GM12864 (cell line): ENCODE results near the gene KIAA0825.

Source experiments
- DNase-seq: peaks from one replicate; pipeline ENCODE4 v3.0.0-alpha.2; 2011; ENCODE audit warnings: low read depth
- H3K4me3 ChIP-seq: 2 replicates; pipeline ENCODE4 v1.5.1; 2011; ENCODE audit warnings: mild to moderate bottlenecking, low read depth, low read length, control low read depth
- TF ChIP-seq, protein P1 (sequence below): IDR thresholded peaks from 2 replicates; pipeline ENCODE4 v1.5.1; 2011; ENCODE audit warnings: low read depth, mild to moderate bottlenecking, moderate library complexity, low read length, control low read depth, inconsistent platforms; ENCODE audit errors: missing control alignments

Gene KIAA0825

GRCh38 chr5:94538260-94538659 is 80.1 kb downstream of the KIAA0825 start:
- DNase-seq: no peak
- TF ChIP-seq, protein P1, sequence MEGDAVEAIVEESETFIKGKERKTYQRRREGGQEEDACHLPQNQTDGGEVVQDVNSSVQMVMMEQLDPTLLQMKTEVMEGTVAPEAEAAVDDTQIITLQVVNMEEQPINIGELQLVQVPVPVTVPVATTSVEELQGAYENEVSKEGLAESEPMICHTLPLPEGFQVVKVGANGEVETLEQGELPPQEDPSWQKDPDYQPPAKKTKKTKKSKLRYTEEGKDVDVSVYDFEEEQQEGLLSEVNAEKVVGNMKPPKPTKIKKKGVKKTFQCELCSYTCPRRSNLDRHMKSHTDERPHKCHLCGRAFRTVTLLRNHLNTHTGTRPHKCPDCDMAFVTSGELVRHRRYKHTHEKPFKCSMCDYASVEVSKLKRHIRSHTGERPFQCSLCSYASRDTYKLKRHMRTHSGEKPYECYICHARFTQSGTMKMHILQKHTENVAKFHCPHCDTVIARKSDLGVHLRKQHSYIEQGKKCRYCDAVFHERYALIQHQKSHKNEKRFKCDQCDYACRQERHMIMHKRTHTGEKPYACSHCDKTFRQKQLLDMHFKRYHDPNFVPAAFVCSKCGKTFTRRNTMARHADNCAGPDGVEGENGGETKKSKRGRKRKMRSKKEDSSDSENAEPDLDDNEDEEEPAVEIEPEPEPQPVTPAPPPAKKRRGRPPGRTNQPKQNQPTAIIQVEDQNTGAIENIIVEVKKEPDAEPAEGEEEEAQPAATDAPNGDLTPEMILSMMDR: no peak
- H3K4me3 ChIP-seq: no peak overlapping the region

DNA sequence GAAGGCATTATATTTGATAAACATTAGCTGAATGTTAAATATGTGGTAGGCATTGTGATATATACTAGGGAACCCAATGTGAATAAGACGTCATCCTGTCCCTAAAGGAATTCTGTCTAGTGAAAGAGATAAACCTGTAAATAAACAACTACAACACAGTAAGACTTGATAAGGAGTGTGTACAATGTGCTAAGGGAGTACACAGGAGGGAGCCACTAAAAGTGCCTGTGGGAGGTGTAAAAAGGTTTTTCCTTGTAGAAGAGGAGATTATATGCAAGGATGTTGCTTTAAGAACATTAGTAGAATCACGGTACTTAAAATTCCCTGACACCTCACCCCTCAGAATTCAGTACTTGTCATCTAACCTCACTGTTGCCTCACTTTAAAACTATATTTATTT is 91.7 kb downstream of the KIAA0825 start:
- no peak for DNase-seq
- TF ChIP-seq, protein P1: no peak
- no peak overlapping the region for H3K4me3 ChIP-seq

DNA sequence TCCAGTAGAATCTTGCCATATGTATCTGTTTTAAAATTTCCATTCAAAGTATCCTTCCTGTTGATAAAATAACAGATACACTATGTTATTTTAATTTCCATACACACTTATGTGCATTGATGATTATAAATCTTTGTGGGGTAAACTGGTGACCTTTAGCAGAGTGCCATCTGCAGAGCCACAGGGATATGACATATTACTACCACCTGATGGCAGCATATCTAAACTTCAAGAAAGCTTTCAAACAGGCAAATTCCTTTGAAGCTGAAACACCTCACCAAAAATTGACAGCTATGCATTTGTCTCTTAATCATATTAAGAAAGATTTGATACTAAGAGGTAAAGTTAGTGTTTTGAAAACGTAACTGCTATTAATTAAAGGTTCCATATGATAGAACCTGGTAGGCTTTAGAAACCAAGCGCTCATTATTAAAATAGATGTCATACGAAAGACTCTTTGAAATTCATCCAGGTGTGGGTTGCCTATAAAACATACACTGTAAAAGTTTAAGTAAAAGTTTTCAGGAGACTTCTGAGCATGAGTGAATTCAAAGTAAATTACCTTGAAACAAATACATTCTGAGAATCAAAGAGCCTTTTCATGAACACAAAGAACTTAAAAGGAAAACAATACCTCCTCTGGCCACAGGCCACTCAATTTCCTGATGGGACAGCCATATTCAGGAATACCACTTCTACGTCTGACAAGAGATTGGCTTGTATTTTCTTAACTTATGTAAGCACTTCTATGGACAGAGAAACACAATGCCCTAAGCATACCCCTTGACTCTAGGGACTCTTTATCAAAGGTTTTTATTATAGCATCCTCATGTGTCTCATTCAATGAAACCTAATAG is 93.3 kb downstream of the KIAA0825 start:
- TF ChIP-seq, protein P1: peak; percentile 59
- peak; percentile 30 for DNase-seq
- H3K4me3 ChIP-seq: no peak overlapping the region

- no peak overlapping the region for H3K4me3 ChIP-seq
- TF ChIP-seq, protein P1: no peak
- DNase-seq: no peak
Measured at GRCh38 chr5:94523018-94523417, 95.4 kb downstream of the KIAA0825 start.

- no peak overlapping the region for H3K4me3 ChIP-seq
- TF ChIP-seq, protein P1: no peak
- DNase-seq: no peak
Measured at GRCh38 chr5:94522117-94522516, 96.3 kb downstream of the KIAA0825 start.

DNA sequence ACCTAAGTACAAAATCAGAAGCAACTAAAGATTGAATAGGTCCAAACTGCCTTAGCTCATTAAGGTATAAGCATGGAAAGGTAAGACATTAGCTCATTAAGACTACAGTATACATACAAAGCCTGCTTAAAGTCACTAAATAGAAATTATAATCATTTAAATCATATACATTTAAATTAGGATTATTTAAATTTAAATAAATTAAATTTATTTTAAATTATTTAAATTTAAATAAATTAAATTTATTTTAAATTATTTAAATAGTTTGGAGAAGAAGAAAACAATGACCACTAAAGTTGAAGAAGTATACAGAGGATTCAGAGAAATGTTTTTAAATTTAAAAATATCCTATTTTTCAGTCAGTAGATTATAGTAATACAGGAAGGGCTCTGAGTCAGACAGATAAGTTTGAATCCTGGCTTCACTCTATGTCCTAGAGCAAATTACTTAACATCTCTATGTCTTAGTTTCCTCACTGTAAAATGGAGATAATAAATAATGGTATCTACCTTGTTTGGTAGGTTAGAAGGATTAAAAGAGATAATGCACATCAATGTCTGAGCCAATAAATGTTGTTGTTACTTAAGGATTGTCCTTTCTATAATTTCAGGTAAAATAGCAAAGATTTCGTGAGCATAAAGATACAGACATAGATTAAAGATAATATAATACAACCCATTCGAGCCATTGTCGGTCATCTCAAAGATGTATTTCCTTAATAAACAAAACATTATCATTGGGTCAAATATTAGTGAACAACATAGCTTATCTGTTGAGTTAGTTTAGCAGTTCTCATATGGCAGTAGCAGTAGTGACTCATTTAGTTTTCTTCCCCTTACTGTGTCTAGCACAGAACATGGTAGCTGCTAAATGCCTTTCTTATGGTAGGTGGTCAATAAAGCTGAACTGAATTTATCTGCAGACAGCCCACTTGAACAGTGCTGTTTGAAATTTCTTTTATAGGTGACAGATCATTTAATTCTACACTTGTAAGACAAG is 100.6 kb downstream of the KIAA0825 start:
- no peak overlapping the region for H3K4me3 ChIP-seq
- DNase-seq: no peak
- TF ChIP-seq, protein P1: no peak
